Stimulated activated naive CD4-positive, alpha-beta T cell (primary cell): ENCODE measurements around the gene TRAPPC3.
A peak's percentile ranks its signal among the peaks of the same experiment; 100 is the strongest.

ENCODE experiments used
- DNase-seq, 6 experiments: peaks; one replicate each; lab custom pipeline; 2025; lab: John Stamatoyannopoulos, UW

Gene TRAPPC3

GRCh38 chr1:36151134-36151844 is 2.0 kb upstream of the TRAPPC3 start:
- DNase-seq = no peak

DNA sequence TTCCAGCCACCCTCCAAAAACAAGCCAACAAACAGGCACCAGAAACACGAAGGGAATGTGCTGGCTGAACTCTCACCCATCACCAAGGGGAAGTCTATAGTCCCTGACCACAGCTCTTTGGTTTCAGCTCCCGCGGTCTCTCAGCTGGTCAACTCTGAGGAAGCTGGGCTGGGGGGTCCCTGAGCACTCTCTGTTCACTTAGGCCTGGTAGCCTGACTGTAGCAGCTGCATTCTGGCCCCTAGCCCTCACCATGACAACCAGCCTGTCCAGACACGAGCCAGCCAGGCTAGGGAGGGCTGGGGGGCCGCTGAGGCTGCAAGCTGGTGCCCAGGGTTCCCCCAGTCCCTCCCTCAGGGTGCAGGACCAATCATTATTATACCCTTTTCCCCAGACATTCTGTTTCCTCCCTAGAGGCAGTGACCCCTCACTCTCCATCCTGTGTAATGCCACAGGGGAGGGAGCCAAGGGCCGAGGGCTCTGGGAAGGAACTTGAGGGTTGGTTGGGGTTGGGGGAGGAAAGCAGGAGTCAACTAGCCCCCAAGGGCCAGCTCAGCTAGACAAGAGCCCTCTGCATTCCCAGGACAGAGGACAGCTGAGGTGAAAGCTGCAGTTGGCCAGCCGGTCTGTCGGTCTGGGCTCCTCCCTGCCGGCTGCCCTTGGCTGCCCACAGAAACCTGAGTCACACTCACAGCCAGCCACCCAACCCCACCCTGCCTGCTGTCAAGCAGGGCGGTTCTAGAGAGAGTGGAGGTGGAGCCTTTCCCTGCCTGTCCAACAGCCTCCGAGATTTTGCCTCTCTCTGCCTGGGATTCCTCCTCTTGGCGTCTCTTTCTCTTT is 1.2 kb upstream of the TRAPPC3 start:
- DNase-seq = peak; percentile 22 to 55 (median 34)

GRCh38 chr1:36149973-36150295 is 648 bp upstream of the TRAPPC3 start:
- no peak for DNase-seq

DNA sequence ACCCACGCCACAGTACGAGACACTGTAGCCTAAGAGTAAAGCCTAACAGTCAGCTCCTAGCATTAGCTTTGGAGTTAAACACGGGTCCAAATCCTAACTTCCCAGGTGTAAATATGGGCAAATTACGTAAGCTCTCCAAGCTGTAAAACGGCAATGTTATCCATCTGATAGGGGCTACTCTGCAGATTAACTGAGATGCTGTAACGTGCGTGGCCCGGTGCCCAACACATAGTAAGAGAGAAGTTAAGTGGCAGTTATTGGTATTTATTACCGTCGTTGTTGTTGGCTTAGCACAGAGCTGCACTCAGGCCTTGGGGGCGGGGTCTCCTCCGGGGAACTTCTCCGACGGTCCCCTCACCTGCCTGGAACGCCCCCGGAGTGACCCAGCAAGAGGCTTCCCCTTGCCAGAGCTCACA is 457 bp downstream of the TRAPPC3 start:
- no peak for DNase-seq

GRCh38 chr1:36144413-36144812 is 4.9 kb downstream of the TRAPPC3 start:
- DNase-seq = no peak

DNA sequence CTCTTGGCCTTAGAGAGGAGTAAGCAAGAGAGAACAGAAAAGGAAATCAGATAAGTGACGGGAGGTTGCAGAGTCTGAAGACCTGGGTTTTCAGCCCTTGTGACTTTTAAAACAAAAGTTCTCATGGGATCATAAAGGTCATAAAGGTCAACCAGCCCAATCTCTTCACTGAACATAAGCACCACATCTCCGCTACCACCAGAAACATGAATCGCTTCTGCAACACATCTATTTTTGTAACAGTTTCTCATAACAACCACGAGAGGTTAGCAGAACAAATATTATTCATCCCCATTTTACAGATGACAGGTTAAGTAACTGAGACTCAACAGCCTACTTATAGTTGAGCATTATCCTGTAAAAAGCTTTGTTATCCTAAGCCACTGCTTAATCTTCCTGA is 5.9 kb downstream of the TRAPPC3 start:
- no peak for DNase-seq

- DNase-seq = no peak
These were observed 7.2 kb downstream of the TRAPPC3 start for GRCh38 chr1:36142121-36142520.

DNA sequence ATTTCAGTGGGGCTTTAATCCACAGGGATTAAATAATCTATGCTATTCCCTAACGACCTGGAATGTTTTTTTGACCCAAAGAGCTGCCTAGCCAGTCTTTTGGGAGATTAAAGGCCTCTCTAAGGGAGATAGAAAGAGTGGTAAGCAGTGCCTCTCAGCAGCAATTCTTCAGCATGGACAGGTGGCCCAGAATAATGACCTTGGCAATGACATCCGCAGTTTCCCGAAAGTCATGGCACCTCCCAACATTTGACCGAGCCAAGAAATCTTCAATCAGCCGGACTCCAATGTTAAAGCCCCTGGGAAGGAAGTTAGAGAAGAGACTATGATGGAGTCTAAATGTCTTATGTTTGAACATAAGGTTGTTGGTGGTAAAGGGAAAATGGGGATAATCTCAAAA is 9.8 kb downstream of the TRAPPC3 start:
- no peak for DNase-seq

DNA sequence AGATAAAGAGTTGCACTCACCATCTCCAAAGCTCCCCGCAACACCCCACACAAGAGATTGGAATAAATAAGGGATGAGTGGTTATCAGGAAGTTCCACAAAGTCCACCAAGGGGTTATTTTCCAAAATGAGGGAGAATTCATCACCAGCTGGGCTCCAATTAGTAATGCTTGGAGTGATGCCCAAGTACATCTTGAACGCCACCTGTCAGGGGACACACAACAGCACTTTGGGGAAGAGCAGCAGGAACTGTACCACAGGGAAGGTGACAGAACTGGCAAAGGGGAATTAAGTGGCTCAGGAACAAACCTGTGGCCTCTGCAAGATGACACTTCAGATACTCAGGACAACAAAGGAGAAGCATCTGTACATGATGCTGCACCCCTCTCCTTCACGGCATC is 11.5 kb downstream of the TRAPPC3 start:
- no peak for DNase-seq

DNA sequence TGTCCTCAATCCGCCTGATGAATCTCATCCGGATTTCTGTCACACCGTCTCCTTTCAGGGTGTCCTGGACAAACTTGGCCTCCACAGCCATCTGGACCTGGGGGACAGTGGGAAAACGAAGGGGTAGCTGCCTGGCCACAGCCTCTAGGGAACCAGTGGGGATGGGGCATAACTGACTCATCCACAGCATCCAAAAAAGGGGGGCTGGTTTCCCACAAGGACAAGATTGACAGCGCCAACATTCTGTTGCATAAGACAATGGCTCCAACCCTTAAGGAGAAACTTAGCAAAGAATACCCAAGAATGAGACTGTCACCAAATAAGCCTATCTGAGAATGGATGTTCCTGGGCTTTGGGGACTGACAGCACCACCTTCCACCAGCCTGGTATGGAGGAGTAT is 12.1 kb downstream of the TRAPPC3 start:
- DNase-seq = no peak

GRCh38 chr1:36136535-36136934 is 12.8 kb downstream of the TRAPPC3 start:
- no peak for DNase-seq

DNA sequence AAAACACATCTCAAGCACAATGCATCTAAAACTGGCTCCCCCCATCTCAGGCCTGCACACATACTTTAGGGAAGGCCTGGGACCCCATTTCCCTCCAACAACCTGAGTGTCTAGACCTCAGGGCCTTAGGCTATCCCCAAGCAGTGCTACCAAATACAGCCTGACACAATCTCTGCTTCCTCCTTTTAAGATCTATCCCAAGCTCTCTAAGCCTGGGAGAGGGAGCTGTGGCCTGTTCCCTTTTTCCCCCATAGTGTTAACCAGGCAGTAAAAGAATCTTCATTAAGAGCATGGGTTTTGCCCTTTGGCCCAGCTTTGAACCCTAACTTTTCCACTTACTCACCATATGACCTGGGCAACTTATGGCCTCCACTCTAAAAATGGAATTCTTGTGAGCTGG is 13.5 kb downstream of the TRAPPC3 start:
- no peak for DNase-seq

DNA sequence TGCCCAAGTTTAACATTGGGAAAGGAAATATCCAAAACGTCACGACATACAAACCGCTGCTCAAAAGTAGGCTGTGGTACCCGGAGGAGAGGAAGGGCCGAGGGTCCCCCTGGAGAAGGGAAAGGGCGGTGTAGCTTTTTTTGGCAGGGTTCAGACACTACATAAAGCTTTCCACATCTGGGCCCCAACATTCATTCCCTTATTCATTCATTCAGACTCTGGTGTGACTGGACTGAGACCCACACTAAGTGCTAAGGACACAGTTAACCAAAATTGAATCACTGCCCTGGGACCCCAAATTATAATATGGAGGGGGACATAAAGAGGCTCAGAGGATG is 14.0 kb downstream of the TRAPPC3 start:
- DNase-seq = peak in 1 of 6 experiments; percentile 5

DNA sequence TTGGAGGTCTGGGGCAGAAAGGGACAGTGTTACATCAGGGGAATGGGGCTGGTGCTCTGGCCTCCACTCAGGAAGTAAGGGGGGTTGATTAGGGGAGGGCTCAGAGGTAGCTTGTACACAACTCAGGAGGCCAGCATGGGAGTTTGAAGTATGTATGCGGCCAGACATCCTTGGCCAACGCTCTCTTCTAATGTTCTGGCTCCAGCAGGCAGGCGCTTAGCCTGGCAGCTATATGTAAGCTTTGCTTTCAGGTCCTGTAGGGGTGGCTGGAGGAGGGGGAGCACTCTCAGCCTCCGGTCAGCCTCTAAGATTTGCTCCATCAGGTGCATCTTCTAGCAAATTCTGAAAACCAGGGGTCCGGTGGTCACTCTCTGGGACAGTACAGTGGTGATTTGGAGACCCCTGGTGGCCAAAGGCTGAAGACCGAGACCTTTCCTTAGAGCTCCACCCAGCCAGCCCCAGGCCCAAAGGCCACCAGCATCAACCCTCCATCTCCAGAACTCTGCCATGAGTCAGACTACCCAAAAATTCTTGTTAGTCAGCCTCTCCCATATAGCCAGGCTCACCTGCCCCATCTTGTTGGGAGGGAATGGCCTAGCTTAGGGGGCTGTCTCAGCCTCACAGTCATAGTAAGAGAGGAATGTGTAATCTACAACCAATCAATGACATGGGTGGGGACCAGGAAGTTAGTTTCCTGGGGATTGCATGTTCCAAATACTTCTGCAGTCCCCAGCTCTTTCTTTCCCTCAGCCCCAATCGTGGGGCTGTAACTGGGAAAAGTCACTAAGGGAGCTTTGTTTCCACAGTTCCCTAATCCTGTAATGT is 14.6 kb downstream of the TRAPPC3 start:
- peak in 5 of 6 experiments; percentile 6 to 25 (median 16) for DNase-seq

GRCh38 chr1:36134031-36134430 is 15.3 kb downstream of the TRAPPC3 start:
- no peak for DNase-seq

GRCh38 chr1:36133484-36133883 is 15.8 kb downstream of the TRAPPC3 start:
- no peak for DNase-seq

DNA sequence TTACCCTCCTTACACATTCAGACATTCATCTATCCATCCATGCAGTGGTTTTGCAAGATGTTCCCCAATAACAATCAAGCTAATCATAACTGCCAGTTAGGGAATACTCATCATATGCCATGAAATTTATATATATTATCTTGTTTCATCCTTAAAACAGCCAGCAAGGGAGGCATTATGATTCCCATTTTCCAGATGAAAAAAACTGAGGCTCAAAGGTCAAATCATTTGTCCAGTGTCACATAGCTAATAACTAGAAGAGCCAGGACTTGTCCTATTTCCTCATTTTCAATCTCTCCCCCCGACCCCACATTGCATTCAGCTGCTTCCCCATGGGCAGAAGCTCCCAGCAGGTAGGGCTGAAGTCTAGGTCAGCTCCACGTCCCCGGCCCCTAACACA is 17.3 kb downstream of the TRAPPC3 start:
- DNase-seq = no peak

DNA sequence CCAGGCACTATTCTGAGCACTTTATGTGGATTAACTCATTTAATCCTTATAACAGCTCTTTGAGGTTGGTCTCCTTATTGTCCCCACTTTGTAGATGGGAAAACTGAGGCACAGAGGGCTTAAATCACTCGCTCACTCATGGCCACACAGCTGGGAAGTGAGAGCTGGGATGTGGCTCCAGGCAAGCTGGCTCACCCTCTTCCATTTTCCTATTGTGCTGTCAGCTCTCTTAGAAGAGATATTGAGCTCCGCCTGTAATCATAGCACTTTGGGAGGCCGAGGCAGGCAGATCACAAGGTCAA is 20.4 kb downstream of the TRAPPC3 start:
- no peak for DNase-seq

DNA sequence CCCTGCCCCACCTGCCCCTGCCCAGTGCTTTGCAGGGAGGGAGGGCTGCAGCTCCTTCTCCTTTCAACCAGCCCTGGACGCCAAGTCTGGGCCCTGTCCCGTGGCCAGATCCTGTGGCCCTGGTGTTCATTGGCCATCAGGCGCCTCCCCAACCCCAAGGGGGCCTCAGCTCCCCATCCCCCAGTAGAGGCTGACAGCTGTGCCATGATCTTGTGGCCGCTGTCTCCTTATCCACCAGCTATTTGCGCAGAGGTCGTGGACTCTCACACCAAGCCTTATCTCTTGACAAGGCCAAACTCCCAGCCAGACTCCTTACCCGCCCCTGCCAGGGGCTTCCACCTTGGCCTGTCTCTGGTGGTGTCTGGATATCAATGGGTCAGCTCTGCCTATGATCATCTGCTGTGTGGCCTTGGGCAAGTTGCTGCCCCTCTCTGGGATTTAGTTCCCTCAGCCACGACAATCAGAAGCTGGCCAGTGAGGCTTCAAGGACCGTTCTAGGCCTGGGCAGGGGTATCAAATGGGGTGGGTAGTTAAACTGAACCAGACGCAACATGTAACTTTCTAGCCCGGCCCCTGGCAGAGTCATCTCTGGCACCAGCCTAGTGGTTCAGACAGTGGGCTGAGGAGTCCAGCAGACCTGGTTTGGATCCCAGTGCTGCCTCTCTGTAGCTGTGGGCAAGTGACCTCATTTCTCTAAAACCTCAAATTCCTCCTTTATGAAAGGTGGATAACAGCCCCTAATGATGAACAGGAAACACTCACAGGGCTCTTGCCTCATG is 21.0 kb downstream of the TRAPPC3 start:
- no peak for DNase-seq

GRCh38 chr1:36126797-36127500 is 22.3 kb downstream of the TRAPPC3 start:
- DNase-seq = no peak

- DNase-seq = no peak
These were observed 23.1 kb downstream of the TRAPPC3 start for GRCh38 chr1:36126005-36126716.
